Mesenchymal stem cell (in vitro differentiated cells and primary cell): ENCODE measurements around the gene SCYL3.

Experiments
- DNase-seq: peaks from one replicate; pipeline ENCODE4 v3.0.0-alpha.2; 2013
- H2AFZ ChIP-seq: one replicate; pipeline ENCODE4 v1.6.1; 2013; ENCODE audit warnings: low read depth, mild to moderate bottlenecking, control low read depth, inconsistent platforms, low read length, moderate library complexity
- H2AK5ac ChIP-seq: 2 replicates; pipeline ENCODE4 v1.6.1; 2013; ENCODE audit warnings: low read length, moderate library complexity, mild to moderate bottlenecking, inconsistent platforms; ENCODE audit not compliant: severe bottlenecking
- H2BK120ac ChIP-seq: one replicate; pipeline ENCODE4 v1.6.1; 2013; ENCODE audit warnings: low read depth, mild to moderate bottlenecking, inconsistent platforms, low read length, moderate library complexity
- H2BK12ac ChIP-seq, 2 experiments: one replicate each; pipeline ENCODE4 v1.6.1; 2013; ENCODE audit warnings: inconsistent platforms in 2 of 2, low read length in 2 of 2, mild to moderate bottlenecking in 2 of 2, moderate library complexity in 2 of 2, control low read depth in 1 of 2
- H2BK15ac ChIP-seq: one replicate; pipeline ENCODE4 v1.6.1; 2013; ENCODE audit warnings: mild to moderate bottlenecking, low read depth, inconsistent platforms; ENCODE audit not compliant: poor library complexity, severe bottlenecking
- H2BK5ac ChIP-seq: 2 replicates; pipeline ENCODE4 v1.6.1; 2013; ENCODE audit warnings: low read depth, mild to moderate bottlenecking, low read length, control low read depth, inconsistent platforms; ENCODE audit not compliant: poor library complexity, severe bottlenecking
- H3K14ac ChIP-seq, 2 experiments: one replicate each; pipeline ENCODE4 v1.6.1; 2013; ENCODE audit warnings: inconsistent platforms in 2 of 2, low read length in 2 of 2, control low read depth in 1 of 2, mild to moderate bottlenecking in 1 of 2, moderate library complexity in 1 of 2
- H3K18ac ChIP-seq, 2 experiments: one replicate each; pipeline ENCODE4 v1.6.1; 2013; ENCODE audit warnings: inconsistent platforms in 2 of 2, low read length in 2 of 2, control low read depth in 1 of 2, low read depth in 1 of 2, mild to moderate bottlenecking in 1 of 2
- H3K23ac ChIP-seq, 2 experiments: one replicate each; pipeline ENCODE4 v1.6.1; 2013; ENCODE audit warnings: inconsistent platforms in 2 of 2, low read length in 2 of 2, mild to moderate bottlenecking in 2 of 2, moderate library complexity in 2 of 2, control low read depth in 1 of 2
- H3K27ac ChIP-seq: 2 replicates; pipeline ENCODE4 v1.5.1; 2013; ENCODE audit warnings: mild to moderate bottlenecking, moderate library complexity, low read length, control low read depth, inconsistent platforms; ENCODE audit not compliant: poor library complexity, severe bottlenecking
- H3K27me3 ChIP-seq, 2 experiments: 2 replicates each; pipeline versions ENCODE4 v1.6.1 to v1.7.0; 2013; ENCODE audit warnings: low read length in 2 of 2, mild to moderate bottlenecking in 2 of 2, moderate library complexity in 2 of 2, control low read depth in 1 of 2, inconsistent platforms in 1 of 2; ENCODE audit not compliant: control insufficient read depth in 1 of 2, insufficient read depth in 1 of 2
- H3K36me3 ChIP-seq, 2 experiments: 2 replicates each; pipeline versions ENCODE4 v1.6.1 to v1.7.0; 2013; ENCODE audit warnings: low read length in 2 of 2, control low read depth in 1 of 2, inconsistent platforms in 1 of 2, low read depth in 1 of 2, mild to moderate bottlenecking in 1 of 2; ENCODE audit not compliant: insufficient read depth in 2 of 2, control insufficient read depth in 1 of 2
- H3K4ac ChIP-seq, 2 experiments: one replicate each; pipeline ENCODE4 v1.6.1; 2013; ENCODE audit warnings: inconsistent platforms in 2 of 2, low read length in 2 of 2, mild to moderate bottlenecking in 2 of 2, moderate library complexity in 2 of 2, control low read depth in 1 of 2, low read depth in 1 of 2
- H3K4me1 ChIP-seq: 2 replicates; pipeline ENCODE4 v1.6.1; 2013; ENCODE audit warnings: low read depth, low read length, control low read depth; ENCODE audit not compliant: control insufficient read depth, insufficient read depth
- H3K4me2 ChIP-seq: 2 replicates; pipeline ENCODE4 v1.6.1; 2013; ENCODE audit warnings: low read length, mild to moderate bottlenecking, inconsistent platforms; ENCODE audit not compliant: poor library complexity, severe bottlenecking
- H3K4me3 ChIP-seq, 2 experiments: 2 replicates each; pipeline versions ENCODE4 v1.5.1 to v1.7.0; 2013; ENCODE audit warnings: low read length in 2 of 2, mild to moderate bottlenecking in 2 of 2, control low read depth in 1 of 2, low read depth in 1 of 2; ENCODE audit not compliant: insufficient read depth in 1 of 2
- H3K79me1 ChIP-seq: replicated peaks from 2 replicates; pipeline ENCODE4 v1.6.1; 2013; ENCODE audit warnings: mild to moderate bottlenecking, control low read depth, low read length, inconsistent platforms; ENCODE audit not compliant: poor library complexity, severe bottlenecking
- H3K9ac ChIP-seq: 2 replicates; pipeline ENCODE4 v1.7.0; 2013; ENCODE audit warnings: mild to moderate bottlenecking, low read length, moderate library complexity
- H3K9me3 ChIP-seq: 2 replicates; pipeline ENCODE4 v1.7.0; 2013; ENCODE audit warnings: mild to moderate bottlenecking, low read length; ENCODE audit not compliant: control insufficient read depth
- H4K8ac ChIP-seq: one replicate; pipeline ENCODE4 v1.6.1; 2013; ENCODE audit warnings: inconsistent platforms, mild to moderate bottlenecking, low read length, moderate library complexity
- H4K91ac ChIP-seq: one replicate; pipeline ENCODE4 v1.6.1; 2013; ENCODE audit warnings: mild to moderate bottlenecking, low read length, inconsistent platforms
- WGBS: methylation state at CpG from one replicate; pipeline ENCODE4 v1.1.7; 2013; ENCODE audit warnings: mixed read lengths; 5-methylcytosine and 5-hydroxymethylcytosine counted together

The SCYL3 gene

GRCh38 chr1:169860187-169860586 lies 33.5 kb downstream of the SCYL3 start:
- Histone ChIP-seq H3K4me3 (no peak overlapping the region), H2BK15ac (no peak overlapping the region), H4K8ac (no peak overlapping the region), H3K9ac (no peak overlapping the region), H3K79me1 (peaks cover 10% of the 10 kb centered on the region), H3K36me3 (peaks cover 15 to 96% of the 10 kb centered on the region in 2 experiments), H2AFZ (no peak overlapping the region), H2BK5ac (no peak overlapping the region), H3K23ac (no peak overlapping the region), H2AK5ac (no peak overlapping the region), H3K14ac (no peak overlapping the region), H3K9me3 (no peaks in the 10 kb centered on the region), H3K27me3 (no peaks in the 10 kb centered on the region), H3K27ac (no peak overlapping the region), H3K4me2 (no peak overlapping the region), H2BK12ac (no peak overlapping the region), H3K4ac (no peak overlapping the region), H3K4me1 (no peaks in the 10 kb centered on the region), H3K18ac (no peak overlapping the region), H2BK120ac (no peak overlapping the region), H4K91ac (no peak overlapping the region)
- no CpG with 5 or more reads among the region's 1 CpG for WGBS
- DNase-seq, result no peak

GRCh38 chr1:169859001-169859400 lies 34.7 kb downstream of the SCYL3 start:
- Histone ChIP-seq H2BK15ac (no peak overlapping the region), H3K79me1 (peaks cover 15% of the 10 kb centered on the region), H3K4me3 (no peak overlapping the region), H3K4ac (no peak overlapping the region), H3K18ac (no peak overlapping the region), H2AK5ac (no peak overlapping the region), H3K9me3 (no peaks in the 10 kb centered on the region), H3K9ac (no peak overlapping the region), H4K91ac (no peak overlapping the region), H2BK120ac (no peak overlapping the region), H3K4me2 (no peak overlapping the region), H4K8ac (no peak overlapping the region), H2BK5ac (no peak overlapping the region), H2AFZ (no peak overlapping the region), H3K4me1 (no peaks in the 10 kb centered on the region), H3K27me3 (no peaks in the 10 kb centered on the region), H3K23ac (no peak overlapping the region), H3K14ac (no peak overlapping the region), H2BK12ac (no peak overlapping the region), H3K27ac (no peak overlapping the region), H3K36me3 (peaks cover 17 to 98% of the 10 kb centered on the region in 2 experiments)
- WGBS, result 100% methylated on average over 2 of the region's 4 CpGs
- no peak for DNase-seq

- H2AFZ ChIP-seq, result no peak overlapping the region
- H3K79me1 ChIP-seq, result peaks cover 16% of the 10 kb centered on the region
- no peak overlapping the region for H3K23ac ChIP-seq
- H2BK12ac ChIP-seq, result no peak overlapping the region
- H4K8ac ChIP-seq, result no peak overlapping the region
- H3K4ac ChIP-seq, result no peak overlapping the region
- no peak overlapping the region for H2BK120ac ChIP-seq
- H2BK5ac ChIP-seq, result no peak overlapping the region
- no peak overlapping the region for H3K14ac ChIP-seq
- peaks cover 17 to 98% of the 10 kb centered on the region in 2 experiments for H3K36me3 ChIP-seq
- peak; percentile 95 for DNase-seq
- no peak overlapping the region for H4K91ac ChIP-seq
- no peaks in the 10 kb centered on the region for H3K9me3 ChIP-seq
- H3K27me3 ChIP-seq, result no peaks in the 10 kb centered on the region
- no peak overlapping the region for H2AK5ac ChIP-seq
- WGBS, result no CpG with 5 or more reads among the region's 3 CpGs
- H3K18ac ChIP-seq, result no peak overlapping the region
- no peak overlapping the region for H3K4me2 ChIP-seq
- H2BK15ac ChIP-seq, result no peak overlapping the region
- no peak overlapping the region for H3K4me3 ChIP-seq
- no peak overlapping the region for H3K27ac ChIP-seq
- H3K4me1 ChIP-seq, result no peaks in the 10 kb centered on the region
- no peak overlapping the region for H3K9ac ChIP-seq
These were observed 35.2 kb downstream of the SCYL3 start for GRCh38 chr1:169858467-169858866.

- WGBS, result 78% methylated on average over 1 of the region's 1 CpG
- Histone ChIP-seq H3K4me2 (no peak overlapping the region), H4K8ac (no peak overlapping the region), H3K36me3 (peaks cover 10 to 93% of the 10 kb centered on the region in 2 experiments), H3K9ac (no peak overlapping the region), H3K18ac (no peak overlapping the region), H3K27ac (no peak overlapping the region), H2BK120ac (no peak overlapping the region), H3K4me3 (no peak overlapping the region), H2AK5ac (no peak overlapping the region), H3K4me1 (no peaks in the 10 kb centered on the region), H3K9me3 (no peaks in the 10 kb centered on the region), H2BK15ac (no peak overlapping the region), H3K79me1 (peaks cover 22% of the 10 kb centered on the region), H3K23ac (no peak overlapping the region), H3K4ac (no peak overlapping the region), H2BK12ac (no peak overlapping the region), H3K14ac (no peak overlapping the region), H2BK5ac (no peak overlapping the region), H4K91ac (no peak overlapping the region), H3K27me3 (no peaks in the 10 kb centered on the region), H2AFZ (no peak overlapping the region)
- DNase-seq, result no peak
These were observed 40.4 kb downstream of the SCYL3 start for GRCh38 chr1:169853341-169853740.
